Subcutaneous adipose tissue (tissue), 4 donors: ENCODE data around the gene ARHGAP32. TPM values are rescaled to one million over a fixed set of nuclear protein-coding genes. Genes with fewer than 3 reads are reported as not detected.

ENCODE experiments used
- small RNA-seq: library from RNA; depleted of rRNA; stranded (forward); fragments of <200 nt; gene quantifications from one replicate; pipeline ENCODE3, GENCODE V24; 2016
- total RNA-seq, 4 donors: library from RNA; depleted of rRNA; stranded (reverse); fragments of >200 nt; gene quantifications; one replicate each; pipeline ENCODE4 v1.1.0, GENCODE V29; 2016
- TF ChIP-seq, protein P1 (sequence below): fragments of 450-650 bp; IDR thresholded peaks from one replicate; pipeline ENCODE4 v1.5.1; 2016; ENCODE audit warnings: low read depth, mild to moderate bottlenecking, control low read depth, antibody characterized with exemption, moderate library complexity

ARHGAP32 gene
- total RNA-seq, 4 donors from 2014 or later = 10.9 to 19.6 (median 16.0) TPM

GRCh38 chr11:128916681-128917080, 275.4 kb downstream of the ARHGAP32 start:
- TF ChIP-seq, protein P1, sequence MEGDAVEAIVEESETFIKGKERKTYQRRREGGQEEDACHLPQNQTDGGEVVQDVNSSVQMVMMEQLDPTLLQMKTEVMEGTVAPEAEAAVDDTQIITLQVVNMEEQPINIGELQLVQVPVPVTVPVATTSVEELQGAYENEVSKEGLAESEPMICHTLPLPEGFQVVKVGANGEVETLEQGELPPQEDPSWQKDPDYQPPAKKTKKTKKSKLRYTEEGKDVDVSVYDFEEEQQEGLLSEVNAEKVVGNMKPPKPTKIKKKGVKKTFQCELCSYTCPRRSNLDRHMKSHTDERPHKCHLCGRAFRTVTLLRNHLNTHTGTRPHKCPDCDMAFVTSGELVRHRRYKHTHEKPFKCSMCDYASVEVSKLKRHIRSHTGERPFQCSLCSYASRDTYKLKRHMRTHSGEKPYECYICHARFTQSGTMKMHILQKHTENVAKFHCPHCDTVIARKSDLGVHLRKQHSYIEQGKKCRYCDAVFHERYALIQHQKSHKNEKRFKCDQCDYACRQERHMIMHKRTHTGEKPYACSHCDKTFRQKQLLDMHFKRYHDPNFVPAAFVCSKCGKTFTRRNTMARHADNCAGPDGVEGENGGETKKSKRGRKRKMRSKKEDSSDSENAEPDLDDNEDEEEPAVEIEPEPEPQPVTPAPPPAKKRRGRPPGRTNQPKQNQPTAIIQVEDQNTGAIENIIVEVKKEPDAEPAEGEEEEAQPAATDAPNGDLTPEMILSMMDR = no peak

- TF ChIP-seq, protein P1 = no peak
Observed at GRCh38 chr11:128916037-128916572, 276.0 kb downstream of the ARHGAP32 start.

GRCh38 chr11:128915149-128915521, 277.0 kb downstream of the ARHGAP32 start:
- TF ChIP-seq, protein P1 = no peak

Small RNA genes within 50 kb of the gene (small RNA-seq; reads per million reads assigned to genes)
- gene RF00019 (0.49 reads per million), gene RNU6-874P (not detected), gene RNU6-876P (not detected)

Other genes with a start within 250 kb of the ARHGAP32 start
- gene TP53AIP1, start 249.5 kb downstream of the ARHGAP32 start, total RNA-seq = not detected
- gene BARX2, start 183.5 kb upstream of the ARHGAP32 start, total RNA-seq = not detected